Measurements from ENCODE around the gene IL37.

The IL37 gene

DNA sequence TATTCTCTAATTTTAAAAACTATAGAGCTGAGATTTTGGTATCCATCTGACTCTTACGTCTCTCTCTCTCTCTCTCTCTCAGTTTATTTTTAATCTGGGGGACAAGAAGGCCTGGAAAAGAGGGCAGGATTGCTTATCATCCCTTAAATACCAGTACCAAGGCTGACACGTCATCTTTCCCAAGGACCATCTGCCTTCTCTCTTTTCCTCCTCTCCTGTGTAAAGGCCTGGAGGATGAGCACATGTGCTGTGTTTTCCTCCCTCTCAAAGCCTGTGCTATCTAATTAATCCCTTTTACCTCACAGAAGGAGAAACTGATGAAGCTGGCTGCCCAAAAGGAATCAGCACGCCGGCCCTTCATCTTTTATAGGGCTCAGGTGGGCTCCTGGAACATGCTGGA is 7.3 kb downstream of the IL37 start:
- Histone ChIP-seq H3K9me3 (ENCODE audit: control insufficient read depth, low read length) (no peaks in the 10 kb centered on the region), H3K4me2 (ENCODE audit: low read length) (no peak overlapping the region), H3K79me2 (no peaks in the 10 kb centered on the region), H2AFZ (no peak overlapping the region), H3K4me3 (ENCODE audit: low read depth, low read length) (no peak overlapping the region), H3K27me3 (ENCODE audit: control insufficient read depth, insufficient read depth, low read length) (no peaks in the 10 kb centered on the region), H3K4me1 (no peaks in the 10 kb centered on the region), H3K36me3 (ENCODE audit: control insufficient read depth, insufficient read depth, low read length) (no peaks in the 10 kb centered on the region), H3K9ac (no peak overlapping the region), H3K27ac (no peak overlapping the region)
- TF ChIP-seq, protein P1, sequence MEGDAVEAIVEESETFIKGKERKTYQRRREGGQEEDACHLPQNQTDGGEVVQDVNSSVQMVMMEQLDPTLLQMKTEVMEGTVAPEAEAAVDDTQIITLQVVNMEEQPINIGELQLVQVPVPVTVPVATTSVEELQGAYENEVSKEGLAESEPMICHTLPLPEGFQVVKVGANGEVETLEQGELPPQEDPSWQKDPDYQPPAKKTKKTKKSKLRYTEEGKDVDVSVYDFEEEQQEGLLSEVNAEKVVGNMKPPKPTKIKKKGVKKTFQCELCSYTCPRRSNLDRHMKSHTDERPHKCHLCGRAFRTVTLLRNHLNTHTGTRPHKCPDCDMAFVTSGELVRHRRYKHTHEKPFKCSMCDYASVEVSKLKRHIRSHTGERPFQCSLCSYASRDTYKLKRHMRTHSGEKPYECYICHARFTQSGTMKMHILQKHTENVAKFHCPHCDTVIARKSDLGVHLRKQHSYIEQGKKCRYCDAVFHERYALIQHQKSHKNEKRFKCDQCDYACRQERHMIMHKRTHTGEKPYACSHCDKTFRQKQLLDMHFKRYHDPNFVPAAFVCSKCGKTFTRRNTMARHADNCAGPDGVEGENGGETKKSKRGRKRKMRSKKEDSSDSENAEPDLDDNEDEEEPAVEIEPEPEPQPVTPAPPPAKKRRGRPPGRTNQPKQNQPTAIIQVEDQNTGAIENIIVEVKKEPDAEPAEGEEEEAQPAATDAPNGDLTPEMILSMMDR (IDR thresholded peaks at IDR 0.05), result no peak

DNA sequence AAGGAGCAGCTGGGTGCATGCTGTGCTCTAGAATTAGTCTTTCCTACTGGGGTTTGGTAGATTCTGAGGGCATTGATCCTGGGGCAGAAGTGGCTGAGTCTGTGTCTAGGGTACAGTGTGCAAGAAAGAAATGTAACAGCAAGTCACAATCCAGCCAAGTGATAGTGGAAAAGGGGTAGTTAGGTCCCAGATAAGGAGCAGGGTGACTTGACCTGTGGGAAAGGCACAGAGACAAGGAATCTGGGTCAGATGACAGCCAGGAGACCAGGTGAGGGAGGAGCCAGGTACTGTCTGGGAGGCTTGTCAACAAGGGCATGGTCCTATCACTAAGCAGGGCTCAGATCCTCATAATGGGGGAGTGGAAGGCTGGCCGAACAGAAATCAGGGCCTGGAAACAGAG is 8.1 kb downstream of the IL37 start:
- H3K27me3 ChIP-seq (ENCODE audit: control insufficient read depth, insufficient read depth, low read length), result no peaks in the 10 kb centered on the region
- TF ChIP-seq, protein P1 (IDR thresholded peaks at IDR 0.05), result no peak
- H3K9me3 ChIP-seq (ENCODE audit: control insufficient read depth, low read length), result no peaks in the 10 kb centered on the region
- no peaks in the 10 kb centered on the region for H3K4me1 ChIP-seq
- H3K27ac ChIP-seq, result no peak overlapping the region
- no peaks in the 10 kb centered on the region for H3K79me2 ChIP-seq
- H3K4me3 ChIP-seq (ENCODE audit: low read depth, low read length), result no peak overlapping the region
- H3K36me3 ChIP-seq (ENCODE audit: control insufficient read depth, insufficient read depth, low read length), result no peaks in the 10 kb centered on the region
- H3K4me2 ChIP-seq (ENCODE audit: low read length), result no peak overlapping the region
- H2AFZ ChIP-seq, result no peak overlapping the region
- no peak overlapping the region for H3K9ac ChIP-seq

DNA sequence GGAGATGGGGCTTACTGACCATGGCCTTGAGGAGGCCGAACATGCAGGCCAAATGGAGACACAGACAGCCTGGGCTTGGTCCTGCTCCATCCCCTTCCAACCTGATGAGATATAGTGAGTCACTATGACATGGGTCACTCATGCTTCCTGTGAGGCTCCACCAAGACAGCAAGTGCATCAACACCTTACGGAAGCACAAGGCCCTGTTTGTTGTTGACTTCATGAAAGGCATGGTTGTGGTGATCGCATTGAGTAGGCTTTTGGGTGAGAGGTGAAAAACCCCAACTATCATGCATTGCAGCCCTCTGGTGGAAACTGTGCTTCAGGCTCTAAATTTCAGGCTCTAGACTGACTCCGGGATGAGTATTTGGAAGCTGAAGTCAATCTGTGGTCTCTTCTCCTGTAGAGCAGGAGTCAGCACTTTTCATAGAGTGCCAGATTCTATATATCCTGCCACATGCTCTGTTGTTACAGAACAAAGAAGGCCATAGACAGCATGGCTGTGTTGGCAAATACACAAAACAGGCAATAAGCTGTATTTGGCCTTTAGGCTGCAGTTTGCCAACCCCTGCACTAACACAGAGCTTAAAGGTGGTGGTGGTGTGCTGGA is 10.1 kb downstream of the IL37 start:
- no peak overlapping the region for H2AFZ ChIP-seq
- no peak overlapping the region for H3K9ac ChIP-seq
- H3K9me3 ChIP-seq (ENCODE audit: control insufficient read depth, low read length), result no peaks in the 10 kb centered on the region
- TF ChIP-seq, protein P1 (IDR thresholded peaks at IDR 0.05), result no peak
- no peaks in the 10 kb centered on the region for H3K79me2 ChIP-seq
- H3K27ac ChIP-seq, result no peak overlapping the region
- no peaks in the 10 kb centered on the region for H3K4me1 ChIP-seq
- H3K4me2 ChIP-seq (ENCODE audit: low read length), result no peak overlapping the region
- no peaks in the 10 kb centered on the region for H3K36me3 ChIP-seq (ENCODE audit: control insufficient read depth, insufficient read depth, low read length)
- H3K4me3 ChIP-seq (ENCODE audit: low read depth, low read length), result no peak overlapping the region
- H3K27me3 ChIP-seq (ENCODE audit: control insufficient read depth, insufficient read depth, low read length), result no peaks in the 10 kb centered on the region

DNA sequence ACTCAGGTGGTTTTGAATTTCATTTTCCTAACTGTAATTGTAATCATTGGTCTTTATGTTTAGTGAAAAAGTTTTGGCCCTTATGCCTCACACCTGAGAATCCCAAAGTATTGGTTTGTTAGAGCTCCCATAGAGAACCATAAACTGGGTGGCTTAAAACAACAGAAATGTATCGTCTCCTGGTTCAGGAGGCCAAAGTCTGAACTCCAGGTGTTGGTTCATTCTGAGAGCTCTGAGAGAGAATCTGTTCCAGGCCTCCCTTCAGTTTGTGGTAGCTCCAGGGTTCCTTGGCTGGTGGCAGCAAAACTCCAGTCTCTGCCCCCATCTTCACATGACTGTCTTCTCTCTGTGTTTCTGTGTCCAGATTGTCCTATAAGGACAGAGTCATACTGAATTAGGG is 11.0 kb downstream of the IL37 start:
- Histone ChIP-seq H3K36me3 (ENCODE audit: control insufficient read depth, insufficient read depth, low read length) (no peaks in the 10 kb centered on the region), H3K4me2 (ENCODE audit: low read length) (no peak overlapping the region), H3K27ac (no peak overlapping the region), H3K27me3 (ENCODE audit: control insufficient read depth, insufficient read depth, low read length) (no peaks in the 10 kb centered on the region), H3K4me1 (no peaks in the 10 kb centered on the region), H3K4me3 (ENCODE audit: low read depth, low read length) (no peak overlapping the region), H3K9me3 (ENCODE audit: control insufficient read depth, low read length) (no peaks in the 10 kb centered on the region), H3K79me2 (no peaks in the 10 kb centered on the region), H2AFZ (no peak overlapping the region), H3K9ac (no peak overlapping the region)
- TF ChIP-seq, protein P1 (IDR thresholded peaks at IDR 0.05), result no peak

DNA sequence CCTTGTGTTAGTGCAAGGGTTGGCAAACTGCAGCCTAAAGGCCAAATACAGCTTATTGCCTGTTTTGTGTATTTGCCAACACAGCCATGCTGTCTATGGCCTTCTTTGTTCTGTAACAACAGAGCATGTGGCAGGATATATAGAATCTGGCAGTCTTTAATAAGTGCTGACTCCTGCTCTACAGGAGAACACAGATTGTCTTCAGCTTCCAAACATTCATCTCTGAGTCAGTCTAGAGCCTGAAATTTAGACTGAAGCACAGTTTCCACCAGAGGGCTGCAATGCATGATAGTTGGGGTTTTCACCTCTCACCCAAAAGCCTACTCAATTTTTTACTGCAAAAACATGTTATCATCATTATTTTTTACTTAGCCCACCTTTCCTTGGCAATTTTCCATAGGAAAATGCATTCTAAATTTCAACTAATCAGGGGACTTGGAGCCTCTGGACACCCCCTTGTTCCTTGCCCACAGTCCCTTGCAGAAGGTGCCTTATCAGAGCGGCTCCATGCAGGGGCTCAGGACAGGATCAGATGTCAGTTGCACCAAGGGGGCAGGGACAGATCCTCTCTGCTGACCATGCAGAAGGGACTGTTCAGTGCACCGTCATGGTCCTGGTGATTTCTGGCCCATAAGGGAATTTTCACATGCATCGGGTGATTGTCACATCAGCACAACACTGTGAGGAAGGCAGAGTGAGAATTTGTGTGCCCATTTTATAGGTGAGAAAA is 12.4 kb downstream of the IL37 start:
- Histone ChIP-seq H3K79me2 (no peaks in the 10 kb centered on the region), H3K9me3 (ENCODE audit: control insufficient read depth, low read length) (no peaks in the 10 kb centered on the region), H3K27me3 (ENCODE audit: control insufficient read depth, insufficient read depth, low read length) (no peaks in the 10 kb centered on the region), H3K9ac (no peak overlapping the region), H3K27ac (no peak overlapping the region), H3K36me3 (ENCODE audit: control insufficient read depth, insufficient read depth, low read length) (no peaks in the 10 kb centered on the region), H3K4me2 (ENCODE audit: low read length) (no peak overlapping the region), H3K4me3 (ENCODE audit: low read depth, low read length) (no peak overlapping the region), H2AFZ (no peak overlapping the region), H3K4me1 (no peaks in the 10 kb centered on the region)
- TF ChIP-seq, protein P1 (IDR thresholded peaks at IDR 0.05), result no peak

Measured in parathyroid adenoma (tissue), 2 donors.